AG20443 (cell line): Measurements from ENCODE around the gene TSPYL2.
A peak's percentile ranks its signal among the peaks of the same experiment; 100 is the strongest.

Experiments
- DNase-seq: peaks from one replicate; pipeline ENCODE4 v3.0.0; 2012; ENCODE audit warnings: low spot score, mixed read lengths

Gene TSPYL2

DNA sequence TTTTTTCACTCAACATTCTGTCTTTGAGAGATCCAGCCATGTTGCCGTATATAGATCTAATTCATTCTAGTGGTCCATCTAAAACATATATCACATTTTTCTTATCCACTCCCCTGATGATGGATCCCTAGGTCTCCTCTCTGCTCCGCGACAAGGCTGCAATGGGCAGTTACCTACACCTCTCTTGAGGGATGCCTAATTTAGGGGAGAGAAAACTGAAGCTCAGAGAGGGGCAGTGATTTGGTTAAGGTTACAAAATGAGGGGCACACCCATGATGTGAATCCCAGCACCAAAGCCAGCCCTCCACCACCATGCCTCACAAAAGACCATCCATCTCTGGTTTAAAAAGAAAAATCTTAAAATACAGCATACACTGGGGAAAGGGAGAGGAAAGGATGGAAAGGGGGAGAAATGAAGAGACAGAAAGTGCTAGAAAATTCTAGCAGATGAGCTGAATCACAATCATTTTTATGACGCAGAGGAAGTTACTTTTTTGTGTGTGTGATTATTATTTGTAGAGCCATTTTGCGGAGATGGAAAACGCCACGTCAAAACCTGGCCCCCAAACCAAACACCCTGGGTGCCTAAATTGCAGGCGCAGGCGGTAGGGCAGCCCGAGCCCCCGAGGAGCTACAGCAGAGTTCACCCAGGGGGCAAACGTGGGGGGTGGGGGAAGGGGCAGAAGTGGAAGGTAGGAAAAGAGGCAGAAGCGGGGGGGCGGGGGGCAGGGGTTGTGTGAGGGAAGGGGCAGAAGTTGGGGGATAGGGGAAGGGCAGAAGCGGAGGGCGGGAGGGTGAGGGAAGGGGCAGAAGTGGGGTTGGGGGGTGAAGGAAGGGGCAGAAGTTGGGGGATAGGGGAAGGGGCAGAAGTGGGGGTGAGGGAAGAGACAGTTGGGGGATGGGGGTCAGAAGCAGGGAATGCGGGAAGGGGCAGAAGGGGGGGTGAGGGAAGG is 1.3 kb upstream of the TSPYL2 start:
- DNase-seq = no peak

DNA sequence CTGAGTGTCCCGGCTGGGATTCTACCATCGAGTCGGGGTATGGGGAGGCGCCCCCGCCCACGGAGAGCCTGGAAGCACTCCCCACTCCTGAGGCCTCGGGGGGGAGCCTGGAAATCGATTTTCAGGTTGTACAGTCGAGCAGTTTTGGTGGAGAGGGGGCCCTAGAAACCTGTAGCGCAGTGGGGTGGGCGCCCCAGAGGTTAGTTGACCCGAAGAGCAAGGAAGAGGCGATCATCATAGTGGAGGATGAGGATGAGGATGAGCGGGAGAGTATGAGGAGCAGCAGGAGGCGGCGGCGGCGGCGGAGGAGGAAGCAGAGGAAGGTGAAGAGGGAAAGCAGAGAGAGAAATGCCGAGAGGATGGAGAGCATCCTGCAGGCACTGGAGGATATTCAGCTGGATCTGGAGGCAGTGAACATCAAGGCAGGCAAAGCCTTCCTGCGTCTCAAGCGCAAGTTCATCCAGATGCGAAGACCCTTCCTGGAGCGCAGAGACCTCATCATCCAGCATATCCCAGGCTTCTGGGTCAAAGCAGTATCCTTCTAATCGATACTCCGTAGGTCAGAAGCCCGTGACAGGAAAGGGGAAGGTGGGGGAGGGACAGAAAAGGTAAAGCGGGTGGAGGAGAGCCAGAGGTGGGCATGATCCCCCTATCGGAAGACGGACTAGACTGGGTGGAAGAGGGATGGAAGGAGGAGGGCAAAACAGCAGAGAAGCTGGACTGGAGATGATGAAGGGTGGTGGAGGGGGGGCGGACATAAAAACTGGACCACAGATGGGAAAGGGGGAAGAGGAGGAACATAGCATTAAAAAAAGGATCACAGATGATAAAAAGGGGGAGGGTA is 828 bp downstream of the TSPYL2 start:
- DNase-seq = no peak

GRCh38 chrX:53084043-53084570 is 1.9 kb downstream of the TSPYL2 start:
- DNase-seq = no peak

GRCh38 chrX:53084863-53085262 is 2.7 kb downstream of the TSPYL2 start:
- no peak for DNase-seq

GRCh38 chrX:53085661-53086229 is 3.6 kb downstream of the TSPYL2 start:
- DNase-seq = no peak

GRCh38 chrX:53086464-53086863 is 4.3 kb downstream of the TSPYL2 start:
- no peak for DNase-seq

- no peak for DNase-seq
Measured at GRCh38 chrX:53087388-53087831, 5.2 kb downstream of the TSPYL2 start.

- peak; percentile 63 for DNase-seq
Measured at GRCh38 chrX:53088136-53088974, 6.2 kb downstream of the TSPYL2 start.

DNA sequence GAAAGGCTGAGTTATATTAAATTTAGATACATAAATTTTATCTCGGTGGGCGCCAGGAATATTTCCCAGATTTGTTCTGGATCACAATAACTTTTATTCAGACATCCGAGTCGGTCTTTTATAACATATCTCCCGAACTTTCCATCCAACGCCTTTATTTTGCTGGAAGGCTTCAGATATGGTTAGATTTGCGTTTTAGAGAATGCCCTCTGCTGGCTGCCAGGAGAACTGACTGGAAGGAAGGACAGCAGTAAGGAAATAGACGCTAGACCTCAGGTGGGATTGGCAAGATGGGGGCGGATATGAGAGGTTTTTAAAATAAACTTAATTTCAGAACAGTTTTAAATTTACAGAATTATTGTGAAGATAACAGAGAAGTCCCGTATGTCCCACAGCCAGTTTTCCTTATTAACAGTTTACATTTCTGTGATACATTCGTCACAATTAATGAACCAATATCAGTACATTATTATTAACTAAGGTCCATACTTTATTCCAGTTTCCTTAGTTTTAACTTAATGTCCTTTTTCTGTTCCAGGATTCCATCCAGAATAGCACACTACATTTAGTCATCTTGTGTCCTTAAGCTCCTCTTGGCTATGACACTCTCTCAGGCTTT is 7.2 kb downstream of the TSPYL2 start:
- peak; percentile 26 for DNase-seq

- no peak for DNase-seq
Measured at GRCh38 chrX:53089925-53090324, 7.8 kb downstream of the TSPYL2 start.

DNA sequence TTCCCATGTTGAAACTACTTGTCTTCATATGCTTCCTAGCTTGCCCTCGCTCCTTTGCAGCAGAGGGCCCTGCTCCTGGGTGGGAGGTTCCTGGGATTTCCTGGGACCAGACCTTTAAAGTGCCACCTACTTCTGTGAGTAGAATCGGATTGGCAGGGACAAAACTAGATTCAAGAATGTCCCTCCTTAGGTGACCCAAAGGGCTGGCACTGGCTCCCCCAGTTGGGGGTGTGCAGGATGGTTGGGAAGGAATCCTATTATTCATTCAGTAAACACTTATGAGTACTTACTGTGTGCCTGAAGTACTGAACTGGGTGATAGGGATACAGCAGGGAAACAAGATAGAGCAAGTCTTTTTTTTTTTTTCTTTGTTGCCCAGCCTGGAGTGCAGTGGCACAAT is 9.2 kb downstream of the TSPYL2 start:
- no peak for DNase-seq

DNA sequence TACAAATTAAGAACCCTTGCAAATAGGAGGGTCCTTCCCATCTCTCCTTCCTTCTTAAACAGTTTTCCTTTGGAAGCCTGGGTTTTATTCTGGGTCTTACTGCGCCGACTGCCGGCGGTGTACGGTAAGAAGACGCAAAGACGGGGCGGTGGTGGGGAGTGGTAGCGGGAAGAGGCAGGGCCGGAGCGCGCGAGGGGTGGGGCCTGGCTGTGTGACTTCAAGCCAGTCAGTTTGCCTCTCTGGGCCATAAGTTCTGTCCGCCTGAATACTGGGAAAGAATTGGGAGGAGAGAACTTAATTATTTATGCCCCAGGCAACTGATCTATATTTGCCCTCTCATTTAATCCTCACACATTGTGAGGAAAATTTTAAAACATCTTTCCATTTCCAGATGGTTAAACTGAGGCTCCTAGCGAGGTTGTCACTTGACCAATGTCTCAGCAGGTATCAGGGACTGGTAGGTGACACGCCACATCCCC is 11.0 kb downstream of the TSPYL2 start:
- peak; percentile 75 for DNase-seq

- peak; percentile 89 for DNase-seq
Measured at GRCh38 chrX:53093748-53094581, 11.8 kb downstream of the TSPYL2 start, which contains the start of gene KANTR. TSS of gene KANTR (plus strand) at chrX:53094142. CDS start at chrX:53124273, 30,131 bp downstream.

GRCh38 chrX:53094582-53094905 is 12.4 kb downstream of the TSPYL2 start:
- no peak for DNase-seq

DNA sequence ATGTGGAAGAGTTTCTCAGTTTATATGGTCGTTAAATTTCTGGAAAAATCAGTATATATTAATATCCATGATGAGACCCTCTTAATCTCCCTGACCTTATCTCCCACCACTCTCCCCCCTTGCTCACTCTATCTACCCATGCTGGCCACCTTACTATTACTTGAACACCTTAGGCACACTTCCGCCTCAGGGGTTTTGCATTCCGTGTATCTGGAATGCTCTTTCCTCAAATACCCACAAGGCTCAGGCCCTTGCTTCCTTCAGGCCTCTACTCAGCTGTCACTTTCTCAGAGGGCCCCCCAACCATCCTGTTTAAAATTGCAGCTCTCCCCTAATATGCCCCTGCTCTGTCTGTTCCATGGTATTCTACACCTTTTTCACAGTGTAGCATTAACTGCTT is 13.6 kb downstream of the TSPYL2 start:
- no peak for DNase-seq

DNA sequence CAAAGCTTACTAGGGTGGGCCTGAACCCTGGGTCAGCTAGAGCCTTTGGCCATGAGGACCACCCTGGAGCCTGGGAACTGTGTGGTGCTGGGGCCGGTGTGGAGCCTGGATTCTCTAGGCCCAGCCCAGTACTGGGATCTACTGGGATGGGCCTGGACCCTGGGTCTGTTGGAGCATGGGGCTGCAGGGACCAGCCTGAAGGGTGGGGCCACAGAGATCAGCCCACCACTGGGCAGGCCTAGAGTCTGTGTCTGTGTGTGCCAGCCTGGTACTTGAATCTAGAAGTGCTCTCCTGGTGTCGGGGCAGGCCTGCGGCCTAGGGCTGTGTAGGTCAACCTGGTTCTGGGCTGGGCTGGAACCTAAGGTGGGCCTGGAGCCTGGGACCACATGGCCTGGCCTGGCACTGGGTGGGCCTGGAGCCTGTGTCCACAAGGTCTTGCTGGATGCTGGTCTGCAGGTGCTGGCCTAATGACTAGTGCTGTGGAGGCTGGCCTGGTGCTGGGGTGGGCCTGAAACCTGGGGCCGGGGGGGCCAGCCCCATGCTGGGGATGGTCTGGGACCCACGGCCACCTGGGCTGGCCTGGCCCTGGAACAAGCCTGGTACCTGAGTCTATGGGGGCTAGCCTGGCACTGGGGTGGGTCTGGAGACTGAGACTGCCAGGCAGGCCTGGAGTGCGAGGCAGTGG is 32.8 kb downstream of the TSPYL2 start:
- no peak for DNase-seq

GRCh38 chrX:53115550-53115874 is 33.3 kb downstream of the TSPYL2 start:
- no peak for DNase-seq

DNA sequence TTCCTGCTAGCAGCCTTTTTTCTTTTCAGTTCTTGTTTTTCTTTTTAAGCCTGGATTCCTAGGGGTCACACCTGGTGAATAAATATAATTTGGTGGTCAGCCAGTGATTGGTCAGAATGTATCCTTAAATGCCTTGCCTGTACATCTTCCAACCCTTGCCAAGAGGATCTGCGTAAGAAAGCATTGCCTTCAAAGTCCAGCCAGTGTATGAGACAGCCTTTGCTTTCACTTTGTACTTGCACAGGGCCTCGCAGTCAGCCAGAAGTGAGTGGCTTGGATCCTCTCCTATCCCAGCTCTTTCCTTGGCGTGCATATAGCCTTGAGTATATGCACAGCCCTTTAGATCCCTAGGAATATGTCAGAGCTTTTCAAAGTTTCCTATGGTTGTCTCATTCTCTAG is 33.9 kb downstream of the TSPYL2 start:
- DNase-seq = no peak

GRCh38 chrX:53122013-53122412 is 39.8 kb downstream of the TSPYL2 start:
- DNase-seq = no peak
